NCI-H2029 (cell line): ENCODE results near the gene TRPM6.

Experiments used
- DNase-seq: peaks from one replicate; lab custom pipeline; 2025; lab: John Stamatoyannopoulos, UW

TRPM6 gene

DNA sequence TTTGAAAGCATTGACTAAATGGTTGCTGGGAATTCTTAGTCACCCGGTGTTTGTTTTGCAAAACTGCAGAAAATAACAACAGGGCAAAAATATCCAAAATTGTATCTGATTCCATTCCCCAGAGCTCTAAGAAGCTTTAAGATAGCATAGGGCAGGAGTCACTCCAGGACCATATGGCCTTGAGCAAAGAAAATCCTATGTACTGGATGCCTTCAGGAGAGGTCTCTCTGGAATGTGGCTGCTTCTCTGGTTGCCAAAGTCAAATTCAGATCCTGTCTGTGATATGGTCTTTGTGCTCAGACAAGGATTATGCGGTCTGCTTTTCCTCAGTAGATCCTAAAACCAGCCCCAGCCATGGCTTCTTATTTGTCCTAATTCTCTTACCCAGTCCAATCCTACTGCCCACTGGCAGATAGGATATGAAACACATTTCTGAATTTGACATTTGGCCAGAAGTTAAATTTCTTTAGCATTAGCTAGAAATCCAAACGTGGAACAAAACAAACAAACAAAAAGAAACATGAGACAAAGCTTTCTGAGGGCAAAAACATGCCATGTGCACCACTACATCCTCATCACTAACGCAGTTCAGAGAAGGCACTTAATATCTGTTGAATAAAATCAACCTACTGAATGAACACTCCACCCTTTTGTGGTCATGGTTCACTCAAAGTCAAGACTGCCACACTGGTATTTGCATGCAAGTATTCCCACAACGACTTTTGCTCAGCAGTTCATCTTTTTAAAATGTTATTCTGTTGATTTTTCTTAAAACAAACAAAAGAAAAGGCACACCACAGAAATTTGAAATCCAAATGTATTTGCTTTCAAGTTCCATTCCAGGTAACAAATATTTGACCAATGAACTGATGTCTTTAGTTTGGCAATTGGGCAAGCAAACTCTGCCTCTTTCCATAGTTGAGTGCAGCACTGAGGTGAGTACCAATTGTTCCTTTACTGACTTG lies 165.7 kb downstream of the TRPM6 start:
- no peak for DNase-seq

DNA sequence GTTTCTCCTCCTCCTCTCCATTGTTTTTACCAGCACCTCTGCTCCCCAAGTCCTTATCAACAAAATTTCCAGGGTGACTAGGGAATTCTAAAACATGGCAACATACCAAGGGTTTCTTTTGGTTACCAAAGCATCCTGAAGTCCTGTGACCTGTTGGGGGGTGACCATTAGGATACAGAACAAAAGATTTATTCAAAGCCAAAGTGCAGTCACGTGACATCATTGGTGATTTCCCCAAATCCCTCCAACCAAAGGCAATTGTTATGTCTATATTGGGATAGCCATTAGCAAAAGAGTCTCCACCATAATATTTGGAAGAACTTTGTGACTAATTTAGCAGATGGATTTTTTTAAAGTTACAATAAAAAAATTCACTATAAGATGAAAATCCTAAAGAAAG lies 168.4 kb downstream of the TRPM6 start:
- no peak for DNase-seq

DNA sequence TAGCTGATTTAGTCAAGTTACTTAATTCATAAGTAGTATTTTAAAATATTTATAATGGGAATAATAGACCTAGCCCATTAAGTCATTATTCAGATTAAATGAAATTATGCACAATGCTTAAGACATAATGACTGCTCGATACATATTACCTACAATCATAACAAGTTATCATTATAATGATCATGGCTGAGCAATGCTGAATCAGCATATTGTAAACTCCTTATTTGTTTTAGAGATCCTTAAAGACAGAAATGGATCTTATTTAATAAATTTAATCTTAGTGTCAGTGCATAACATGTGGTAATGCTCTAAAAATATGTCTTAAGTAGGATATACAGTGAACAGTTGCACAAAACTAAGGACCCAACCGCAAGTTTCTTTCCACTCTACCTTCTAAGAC lies 169.0 kb downstream of the TRPM6 start:
- no peak for DNase-seq

DNA sequence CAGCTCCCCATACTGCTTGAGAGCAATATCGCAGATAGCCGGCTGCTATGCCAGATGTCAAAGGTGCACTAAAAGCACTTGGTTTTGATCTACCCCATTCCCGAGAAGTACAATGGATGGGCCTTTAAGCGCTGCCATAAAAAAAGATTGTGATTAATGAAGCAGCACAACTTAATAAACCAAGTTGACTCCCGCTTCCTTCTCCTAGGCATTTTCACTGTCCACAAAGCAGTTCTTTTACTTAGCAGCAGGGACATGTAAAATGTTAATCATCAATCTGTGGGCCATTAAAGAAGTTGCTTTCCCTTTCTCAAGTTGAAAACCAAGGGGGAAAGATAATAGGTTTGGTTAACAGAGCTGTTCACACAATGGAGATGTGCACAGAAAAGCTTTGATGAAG lies 176.4 kb downstream of the TRPM6 start:
- no peak for DNase-seq

DNA sequence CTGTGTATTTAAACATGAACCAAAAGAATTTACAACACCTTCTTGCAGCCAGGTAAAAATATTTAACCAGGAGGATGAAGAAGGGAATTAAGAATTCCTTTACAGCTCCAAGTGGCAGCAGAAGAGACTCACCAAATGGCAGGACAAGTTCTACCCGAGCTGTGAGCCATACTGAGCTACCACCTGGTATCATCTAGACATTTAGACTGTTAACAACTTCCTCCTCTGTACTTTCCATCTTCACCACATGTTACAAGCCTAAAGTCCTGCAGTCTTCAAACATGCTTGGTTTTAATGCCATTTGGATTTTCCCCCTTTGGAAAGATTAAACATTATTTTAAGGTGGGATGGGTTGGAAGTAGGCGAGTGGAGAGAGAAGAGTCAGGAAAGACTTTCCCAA lies 190.2 kb downstream of the TRPM6 start:
- DNase-seq: no peak

DNA sequence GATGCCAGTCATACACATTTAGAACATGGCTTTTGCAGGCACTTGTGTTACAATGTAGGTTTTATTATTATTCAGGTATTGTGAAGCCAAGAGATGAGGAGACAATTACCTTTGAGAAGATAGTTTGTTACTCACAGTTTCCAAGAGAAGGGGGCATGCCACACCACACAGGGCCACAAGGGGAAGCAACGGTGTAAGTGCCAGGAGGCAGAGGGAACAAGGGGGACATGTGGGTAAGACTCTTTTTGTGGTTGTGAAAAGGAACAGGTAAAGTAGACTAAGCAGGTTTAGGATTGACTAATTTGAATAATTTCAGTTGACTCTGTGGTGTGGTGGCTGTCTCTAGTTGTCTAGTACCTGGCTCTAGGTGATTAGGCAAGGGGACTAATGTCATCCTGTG lies 191.2 kb downstream of the TRPM6 start:
- DNase-seq: no peak

DNA sequence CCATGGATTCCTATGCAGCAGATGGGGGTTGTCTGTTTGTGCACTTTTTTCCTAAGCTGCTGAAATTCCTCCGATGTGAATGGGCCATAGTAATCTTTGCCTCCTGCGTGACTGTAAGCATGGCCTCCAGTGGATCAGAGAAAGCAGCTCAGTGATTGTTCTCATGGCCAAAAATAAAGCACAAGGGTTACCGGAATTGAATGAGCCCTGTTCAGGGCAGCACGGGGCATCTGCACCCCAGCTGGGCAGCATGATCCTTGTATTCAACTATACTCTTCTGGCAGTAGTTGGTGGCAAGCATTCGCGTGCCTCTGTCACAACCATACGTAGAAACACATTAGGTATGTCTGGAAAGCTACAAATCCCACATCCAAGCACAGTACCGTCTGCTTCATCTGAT lies 196.7 kb downstream of the TRPM6 start:
- DNase-seq: no peak

DNA sequence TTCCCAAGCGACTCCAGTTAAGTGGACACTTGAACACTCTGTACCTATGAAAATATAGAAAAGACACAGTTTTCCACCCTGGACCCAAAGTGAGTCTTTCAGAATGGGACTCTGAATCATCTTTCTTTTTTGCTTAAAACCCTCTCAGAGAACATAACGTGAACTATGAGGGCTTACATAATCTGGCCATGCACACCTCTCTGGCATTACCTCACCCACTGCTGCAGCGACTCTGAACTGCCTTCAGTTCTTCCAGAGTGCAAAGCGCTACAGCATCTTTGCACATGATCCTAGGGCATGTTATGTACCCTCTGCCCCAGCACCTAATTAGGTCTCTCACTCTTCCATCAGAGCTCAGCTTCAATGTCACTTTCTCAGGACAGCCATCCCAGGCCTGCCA lies 204.4 kb downstream of the TRPM6 start:
- no peak for DNase-seq

DNA sequence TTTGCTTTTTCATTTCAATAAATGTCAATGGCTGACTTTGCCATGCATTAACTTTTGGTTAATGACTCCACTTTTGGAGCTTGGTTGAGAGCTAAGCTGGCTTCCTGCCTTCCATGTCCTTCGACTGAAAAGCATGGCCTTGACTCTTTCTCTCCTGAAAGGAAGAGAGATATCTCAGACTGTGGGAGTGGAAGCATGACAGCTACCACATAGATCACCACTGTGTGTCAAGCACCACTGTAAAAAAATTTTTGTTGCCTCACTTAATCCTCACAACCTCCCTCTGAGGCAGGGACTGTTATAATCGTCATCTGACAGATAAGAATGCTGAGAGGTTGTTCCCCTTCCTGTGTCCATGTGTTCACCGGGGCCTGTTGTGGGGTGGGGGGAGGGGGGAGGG lies 205.8 kb downstream of the TRPM6 start:
- DNase-seq: no peak

DNA sequence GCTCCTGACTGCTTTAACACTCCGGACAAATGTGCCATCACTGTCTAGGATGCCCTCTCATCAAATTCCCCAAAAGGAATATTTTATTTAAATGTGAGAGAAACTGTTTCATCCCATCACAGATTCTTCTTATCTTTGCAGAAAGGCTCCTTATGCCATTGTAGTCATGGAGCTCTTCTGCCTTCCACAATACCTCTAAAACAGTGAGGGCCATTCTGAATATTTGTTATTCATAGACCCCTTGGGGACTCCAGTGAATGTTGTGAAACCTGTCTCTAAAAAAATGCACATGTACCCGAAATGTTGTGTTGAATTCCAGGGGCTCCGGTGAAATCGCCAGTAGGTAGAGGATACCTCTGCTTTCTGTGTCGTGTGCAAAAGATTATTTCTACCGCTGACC lies 213.6 kb downstream of the TRPM6 start:
- no peak for DNase-seq
